Chondrocyte (in vitro differentiated cells): Measurements from ENCODE around the gene ACSF3. TPM values are rescaled to one million over a fixed set of nuclear protein-coding genes. Genes with fewer than 3 reads are reported as not detected.
"Not testable (repeated sequence)": the region's sequence is repeated elsewhere in the genome, so short reads cannot be mapped to it uniquely, and the experiment has no call there.

Experiments used
- DNase-seq: peaks from one replicate; pipeline ENCODE4 v3.0.0; 2021; ENCODE audit warnings: mixed read lengths, low spot score
- H3K27ac Mint-ChIP-seq: one replicate; pipeline ENCODE4 v1.8.0; 2021; ENCODE audit warnings: mild to moderate bottlenecking, moderate library complexity, mixed read lengths; ENCODE audit not compliant: unreplicated experiment
- H3K27me3 Mint-ChIP-seq: 2 replicates; pipeline ENCODE4 v1.8.0; 2021; ENCODE audit warnings: low read depth, mixed read lengths
- H3K36me3 Mint-ChIP-seq: 2 replicates; pipeline ENCODE4 v1.8.0; 2021; ENCODE audit warnings: low read depth, mixed read lengths
- H3K4me1 Mint-ChIP-seq: 2 replicates; pipeline ENCODE4 v1.8.0; 2021; ENCODE audit warnings: low read depth, mild to moderate bottlenecking, mixed read lengths
- H3K4me3 Mint-ChIP-seq: one replicate; pipeline ENCODE4 v1.8.0; 2021; ENCODE audit warnings: mild to moderate bottlenecking, moderate library complexity, mixed read lengths; ENCODE audit not compliant: unreplicated experiment
- H3K9me3 Mint-ChIP-seq: 2 replicates; pipeline ENCODE4 v1.8.0; 2021; ENCODE audit warnings: low read depth, mixed read lengths
- CTCF ChIP-seq: fragments of 200-600 bp; sonication (generic); IDR thresholded peaks from 2 replicates; pipeline ENCODE4 v1.5.0; 2021; ENCODE audit warnings: antibody characterized with exemption, mild to moderate bottlenecking, moderate library complexity
- total RNA-seq: library from RNA; stranded (reverse); gene quantifications from 3 replicates; pipeline ENCODE4 v1.2.1, GENCODE V29; 2021

ACSF3 gene
- total RNA-seq, 1 donor from 2014 or later = 19.5 TPM

DNA sequence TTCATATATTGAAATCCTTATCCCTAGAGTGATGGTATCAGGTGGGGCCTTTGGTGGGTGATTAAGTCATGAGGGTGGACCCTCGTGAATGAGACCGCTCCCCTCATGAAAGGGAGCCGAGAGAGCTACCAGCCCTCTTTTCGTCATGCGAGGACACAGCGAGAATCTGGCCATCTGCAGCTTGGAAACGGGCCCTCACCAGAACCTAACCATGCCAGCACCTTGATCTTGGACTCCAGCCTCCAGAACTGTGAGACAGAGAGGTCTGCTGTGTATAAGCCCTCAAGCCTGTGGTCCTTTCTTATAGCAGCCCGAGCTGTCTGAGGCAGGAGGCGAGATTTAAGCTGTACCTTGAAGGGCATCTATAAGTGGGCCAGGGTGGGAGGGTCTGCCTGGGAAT, 23.7 kb upstream of the ACSF3 start:
- no peak for DNase-seq
- Mint-ChIP-seq H3K4me3 (no peak overlapping the region), H3K27me3 (peaks cover 20% of the 10 kb centered on the region), H3K9me3 (no peaks in the 10 kb centered on the region), H3K4me1 (peaks cover 4% of the 10 kb centered on the region), H3K36me3 (no peaks in the 10 kb centered on the region), H3K27ac (no peak overlapping the region)
- TF ChIP-seq CTCF = no peak

- Mint-ChIP-seq H3K36me3 (no peaks in the 10 kb centered on the region), H3K27ac (no peak overlapping the region), H3K27me3 (peaks cover 20% of the 10 kb centered on the region), H3K9me3 (no peaks in the 10 kb centered on the region), H3K4me3 (no peak overlapping the region), H3K4me1 (peaks cover 4% of the 10 kb centered on the region)
- no peak for DNase-seq
- no peak for TF ChIP-seq CTCF
Observed at GRCh38 chr16:89070590-89070989, 23.1 kb upstream of the ACSF3 start.

DNA sequence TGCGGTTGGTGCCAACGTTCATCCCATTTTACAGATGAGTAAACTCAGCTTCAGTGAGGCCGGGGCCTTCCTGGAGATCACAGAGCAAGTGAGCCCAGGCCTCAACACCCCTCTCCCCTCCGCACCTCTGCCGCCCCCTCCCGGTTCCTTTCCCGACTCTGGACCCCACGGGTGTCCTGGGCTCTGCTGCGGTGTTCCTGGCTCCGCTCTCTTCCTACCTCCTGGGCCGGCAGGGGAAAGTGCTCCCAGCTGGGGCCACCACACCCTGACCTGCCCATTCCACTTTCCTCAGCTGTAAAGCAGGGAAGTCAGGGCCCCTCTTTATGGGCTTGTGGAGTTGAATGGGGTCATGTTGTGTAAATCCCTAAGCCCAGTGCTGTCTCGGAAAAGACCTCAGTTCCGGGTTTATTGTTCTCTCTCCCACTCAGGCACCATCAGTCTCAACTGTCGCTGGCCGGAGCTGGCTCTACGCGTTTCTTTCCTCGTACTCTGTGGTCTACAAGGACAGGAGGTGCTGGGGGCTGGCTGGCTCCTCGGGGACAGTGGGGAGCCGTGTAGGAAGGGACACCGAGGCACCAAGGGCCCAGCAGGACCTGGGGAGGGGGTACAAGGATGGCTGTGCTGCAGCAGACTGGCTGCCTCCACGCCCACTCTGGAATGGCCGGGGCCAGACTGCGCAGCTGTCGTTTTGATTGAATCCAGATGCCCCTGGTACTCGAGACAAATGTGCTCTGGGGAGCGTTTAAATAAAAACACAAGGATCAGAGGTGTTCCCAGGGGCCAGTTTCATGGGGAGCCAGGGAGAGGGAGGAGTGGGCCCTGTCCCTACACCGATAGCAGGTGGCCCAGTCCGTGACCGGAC, 21.7 kb upstream of the ACSF3 start:
- H3K27ac Mint-ChIP-seq = no peak overlapping the region
- peaks cover 14% of the 10 kb centered on the region for H3K27me3 Mint-ChIP-seq
- DNase-seq = no peak
- peaks cover 4% of the 10 kb centered on the region for H3K4me1 Mint-ChIP-seq
- H3K9me3 Mint-ChIP-seq = no peaks in the 10 kb centered on the region
- no peak for TF ChIP-seq CTCF
- no peak overlapping the region for H3K4me3 Mint-ChIP-seq
- no peaks in the 10 kb centered on the region for H3K36me3 Mint-ChIP-seq

DNA sequence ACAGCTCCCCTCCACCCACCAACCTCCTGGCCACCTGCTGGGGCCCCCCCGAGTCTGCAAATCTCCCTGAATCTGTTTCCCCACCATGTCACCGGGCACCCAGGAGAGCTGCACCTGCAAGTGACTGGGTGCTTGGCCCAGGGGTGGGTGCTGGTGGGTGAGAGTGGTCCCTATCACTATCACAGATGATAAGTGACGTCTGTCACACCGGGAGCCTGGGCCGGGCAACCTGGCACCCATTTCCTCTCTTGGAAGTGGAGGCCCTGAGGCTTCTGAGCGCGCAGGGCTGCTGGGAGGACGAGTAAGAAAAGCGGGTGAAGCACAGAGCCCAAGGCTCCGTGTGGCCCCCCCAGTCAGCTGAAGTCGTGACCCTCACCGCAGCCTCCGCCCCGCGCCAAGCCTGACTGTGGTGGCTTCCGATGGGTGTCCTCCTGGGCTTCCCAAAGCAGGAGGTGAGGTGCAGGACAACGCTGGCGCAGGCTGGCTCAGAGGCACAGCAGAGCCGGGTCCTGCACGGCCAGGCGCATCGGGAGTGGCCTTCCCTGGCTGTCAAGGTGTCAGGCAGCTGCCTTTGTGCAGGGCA, 21.0 kb upstream of the ACSF3 start:
- Mint-ChIP-seq H3K27me3 (peaks cover 11% of the 10 kb centered on the region), H3K27ac (no peak overlapping the region), H3K36me3 (no peaks in the 10 kb centered on the region), H3K4me1 (peaks cover 4% of the 10 kb centered on the region), H3K4me3 (no peak overlapping the region), H3K9me3 (no peaks in the 10 kb centered on the region)
- no peak for TF ChIP-seq CTCF
- no peak for DNase-seq

DNA sequence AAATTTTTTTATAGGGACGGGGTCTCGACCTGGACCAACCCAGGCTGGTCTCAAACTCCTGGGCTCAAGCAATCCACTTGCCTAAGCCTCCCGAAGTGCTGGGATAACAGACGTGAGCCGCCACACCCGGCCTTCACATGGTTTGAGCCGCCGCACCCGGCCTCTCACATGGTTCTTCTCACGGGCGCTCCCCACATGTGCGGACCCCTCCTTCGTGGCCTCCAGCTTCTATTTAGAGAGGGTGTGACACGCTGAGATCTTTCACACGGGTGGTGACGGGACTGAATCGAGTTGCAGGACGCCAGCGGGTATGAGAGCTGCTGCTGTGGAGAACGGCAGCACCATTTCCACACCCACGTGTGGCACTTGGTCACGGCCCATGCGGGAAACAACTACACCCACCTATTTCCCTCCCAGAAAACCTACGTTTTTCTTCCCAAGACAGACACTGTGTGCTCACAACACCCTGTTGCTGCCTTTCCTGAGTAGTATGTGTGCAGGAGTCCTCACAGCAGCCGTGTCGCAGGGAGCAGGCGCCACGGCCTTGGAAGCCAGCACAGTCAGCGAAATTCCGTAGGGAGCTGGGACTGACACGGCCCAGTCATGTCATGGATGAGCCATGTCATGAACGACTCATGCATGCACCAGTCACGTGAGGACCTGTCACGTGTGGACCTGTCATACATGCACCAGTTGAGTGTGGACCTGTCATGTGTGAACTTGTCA, 20.1 kb upstream of the ACSF3 start:
- H3K36me3 Mint-ChIP-seq = no peaks in the 10 kb centered on the region
- H3K27me3 Mint-ChIP-seq = peaks cover 11% of the 10 kb centered on the region

GRCh38 chr16:89074072-89074674, 19.5 kb upstream of the ACSF3 start:
- not testable (repeated sequence) for H3K27ac Mint-ChIP-seq, H3K36me3 Mint-ChIP-seq, H3K4me3 Mint-ChIP-seq, H3K4me1 Mint-ChIP-seq, H3K9me3 Mint-ChIP-seq, DNase-seq
- H3K27me3 Mint-ChIP-seq = peaks cover 11% of the 10 kb centered on the region

More for the DNA sequence above, 20.1 kb upstream of the ACSF3 start:
- no peak for TF ChIP-seq CTCF
- peaks cover 4% of the 10 kb centered on the region for H3K4me1 Mint-ChIP-seq
- no peak overlapping the region for H3K27ac Mint-ChIP-seq
- H3K9me3 Mint-ChIP-seq = no peaks in the 10 kb centered on the region
- no peak for DNase-seq
- H3K4me3 Mint-ChIP-seq = no peak overlapping the region
